Nephron (organoid): ENCODE data around the gene JARID2.

Experiments used
- H3K27ac Mint-ChIP-seq, 3 experiments: 2 replicates each; pipeline ENCODE4 v1.8.0; 2020; ENCODE audit warnings: mixed read lengths in 3 of 3, mild to moderate bottlenecking in 2 of 3, moderate library complexity in 1 of 3
- H3K27me3 Mint-ChIP-seq: 2 replicates; pipeline ENCODE4 v1.8.0; 2021; ENCODE audit warnings: low read depth, mild to moderate bottlenecking, moderate library complexity, mixed read lengths
- H3K36me3 Mint-ChIP-seq: 2 replicates; pipeline ENCODE4 v1.8.0; 2020; ENCODE audit warnings: low read depth, mixed read lengths
- H3K4me1 Mint-ChIP-seq: 2 replicates; pipeline ENCODE4 v1.8.0; 2020; ENCODE audit warnings: mixed read lengths
- H3K4me3 Mint-ChIP-seq, 3 experiments: 2 replicates each; pipeline ENCODE4 v1.8.0; 2020; ENCODE audit warnings: mild to moderate bottlenecking in 3 of 3, mixed read lengths in 3 of 3, moderate library complexity in 2 of 3
- H3K9me3 Mint-ChIP-seq: 2 replicates; pipeline ENCODE4 v1.8.0; 2020; ENCODE audit warnings: mixed read lengths
- TF ChIP-seq, protein P1 (sequence below), 3 experiments: fragments of 200-600 bp; sonication (generic); IDR thresholded peaks; one replicate each; pipeline ENCODE4 v1.5.0; 2021; ENCODE audit warnings: antibody characterized with exemption in 3 of 3; ENCODE audit not compliant: unreplicated experiment in 3 of 3

JARID2 gene

GRCh38 chr6:15245361-15246216 is at the start of gene JARID2:
JARID2 (plus strand) TSS chr6:15246069; CDS start chr6:15246540, 471 bp downstream.
- H3K4me1 Mint-ChIP-seq: peaks cover 19% of the 10 kb centered on the region
- H3K9me3 Mint-ChIP-seq: no peaks in the 10 kb centered on the region
- peak within 1 kb of the TSS; percentile 80 to 98 (median 94) for H3K27ac Mint-ChIP-seq
- H3K27me3 Mint-ChIP-seq: no peaks in the 10 kb centered on the region
- peak within 1 kb of the TSS; percentile 99 to 100 (median 100) for H3K4me3 Mint-ChIP-seq
- no peaks in the 10 kb centered on the region for H3K36me3 Mint-ChIP-seq
- TF ChIP-seq, protein P1, sequence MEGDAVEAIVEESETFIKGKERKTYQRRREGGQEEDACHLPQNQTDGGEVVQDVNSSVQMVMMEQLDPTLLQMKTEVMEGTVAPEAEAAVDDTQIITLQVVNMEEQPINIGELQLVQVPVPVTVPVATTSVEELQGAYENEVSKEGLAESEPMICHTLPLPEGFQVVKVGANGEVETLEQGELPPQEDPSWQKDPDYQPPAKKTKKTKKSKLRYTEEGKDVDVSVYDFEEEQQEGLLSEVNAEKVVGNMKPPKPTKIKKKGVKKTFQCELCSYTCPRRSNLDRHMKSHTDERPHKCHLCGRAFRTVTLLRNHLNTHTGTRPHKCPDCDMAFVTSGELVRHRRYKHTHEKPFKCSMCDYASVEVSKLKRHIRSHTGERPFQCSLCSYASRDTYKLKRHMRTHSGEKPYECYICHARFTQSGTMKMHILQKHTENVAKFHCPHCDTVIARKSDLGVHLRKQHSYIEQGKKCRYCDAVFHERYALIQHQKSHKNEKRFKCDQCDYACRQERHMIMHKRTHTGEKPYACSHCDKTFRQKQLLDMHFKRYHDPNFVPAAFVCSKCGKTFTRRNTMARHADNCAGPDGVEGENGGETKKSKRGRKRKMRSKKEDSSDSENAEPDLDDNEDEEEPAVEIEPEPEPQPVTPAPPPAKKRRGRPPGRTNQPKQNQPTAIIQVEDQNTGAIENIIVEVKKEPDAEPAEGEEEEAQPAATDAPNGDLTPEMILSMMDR (IDR thresholded peaks at IDR 0.05; ENCODE audit: unreplicated experiment in 3 of 3): no peak

- H3K36me3 Mint-ChIP-seq: no peaks in the 10 kb centered on the region
- H3K4me3 Mint-ChIP-seq: no peak overlapping the region
- peaks cover 4% of the 10 kb centered on the region for H3K27me3 Mint-ChIP-seq
- no peaks in the 10 kb centered on the region for H3K9me3 Mint-ChIP-seq
- H3K27ac Mint-ChIP-seq: no peak overlapping the region
- TF ChIP-seq, protein P1 (IDR thresholded peaks at IDR 0.05; ENCODE audit: unreplicated experiment in 3 of 3): no peak
- H3K4me1 Mint-ChIP-seq: peaks cover 6% of the 10 kb centered on the region
These were observed 45.8 kb upstream of the JARID2 start for GRCh38 chr6:15200087-15200486.

DNA sequence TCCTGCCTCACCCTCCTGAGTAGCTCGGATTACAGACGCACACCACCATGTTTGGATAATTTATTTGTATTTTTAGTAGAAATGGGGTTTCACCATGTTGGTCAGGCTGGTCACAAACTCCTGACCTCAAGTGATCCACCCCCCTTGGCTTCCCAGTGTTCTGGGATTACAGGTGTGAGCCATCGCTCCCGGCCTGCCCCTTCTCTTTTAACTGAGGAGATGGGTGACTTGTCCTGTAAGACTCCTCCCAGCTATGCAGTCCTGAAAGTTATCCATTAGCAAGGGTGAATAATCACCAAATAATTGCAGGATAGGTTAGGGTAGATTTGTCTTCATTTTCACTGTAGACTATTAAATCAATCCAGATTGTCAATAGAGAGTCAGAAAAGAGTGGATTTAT is 40.5 kb upstream of the JARID2 start:
- H3K4me1 Mint-ChIP-seq: peaks cover 5% of the 10 kb centered on the region
- H3K4me3 Mint-ChIP-seq: no peak overlapping the region
- TF ChIP-seq, protein P1 (IDR thresholded peaks at IDR 0.05; ENCODE audit: unreplicated experiment in 3 of 3): no peak
- no peaks in the 10 kb centered on the region for H3K36me3 Mint-ChIP-seq
- peaks cover 9% of the 10 kb centered on the region for H3K27me3 Mint-ChIP-seq
- no peak overlapping the region for H3K27ac Mint-ChIP-seq
- H3K9me3 Mint-ChIP-seq: peaks cover 5% of the 10 kb centered on the region

DNA sequence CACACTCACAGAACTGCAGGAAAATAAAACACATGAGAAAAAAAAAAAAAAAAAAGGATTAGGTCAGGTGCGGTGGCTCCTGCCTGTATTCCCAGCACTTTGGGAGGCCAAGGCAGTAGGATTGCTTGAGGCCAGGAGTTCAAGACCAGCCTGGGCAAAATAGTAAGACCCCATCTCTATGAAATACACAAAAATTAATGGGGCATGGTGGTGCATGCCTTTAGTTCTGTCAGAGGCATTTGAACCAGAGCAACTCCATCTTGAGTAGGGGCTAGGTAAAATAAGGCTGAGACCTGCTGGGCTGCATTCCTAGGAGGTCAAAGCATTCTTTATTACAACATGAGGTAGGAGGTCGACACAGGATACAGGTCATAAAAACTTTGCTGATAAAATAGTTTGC is 39.0 kb upstream of the JARID2 start:
- Mint-ChIP-seq H3K27ac (peak overlapping the region in 1 of 3 experiments; percentile 16), H3K9me3 (peaks cover 8% of the 10 kb centered on the region), H3K4me1 (peaks cover 5% of the 10 kb centered on the region), H3K36me3 (no peaks in the 10 kb centered on the region), H3K4me3 (no peak overlapping the region), H3K27me3 (peaks cover 9% of the 10 kb centered on the region)
- TF ChIP-seq, protein P1 (IDR thresholded peaks at IDR 0.05; ENCODE audit: unreplicated experiment in 3 of 3): no peak

DNA sequence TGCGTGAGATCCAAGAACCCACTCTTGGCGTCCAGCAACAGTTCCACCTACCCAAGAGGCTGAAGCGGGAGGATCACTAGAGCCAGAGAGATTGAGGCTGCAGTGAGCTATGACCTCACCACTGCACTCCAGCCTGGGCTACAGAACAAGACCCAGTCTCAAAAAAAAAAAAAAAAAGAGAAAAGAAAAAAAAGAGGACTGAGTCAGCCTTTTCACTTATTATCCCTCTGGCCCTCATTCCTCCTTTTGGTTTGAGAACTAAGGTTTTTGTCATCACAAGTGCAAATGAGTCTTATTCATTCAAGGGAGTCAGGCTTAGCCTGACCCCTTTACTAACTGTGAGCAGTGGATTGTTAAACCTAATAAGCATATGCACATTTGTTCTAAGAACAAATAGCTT is 37.9 kb upstream of the JARID2 start:
- Mint-ChIP-seq H3K4me3 (no peak overlapping the region), H3K9me3 (peaks cover 11% of the 10 kb centered on the region), H3K27ac (no peak overlapping the region), H3K4me1 (peaks cover 5% of the 10 kb centered on the region), H3K27me3 (peaks cover 9% of the 10 kb centered on the region), H3K36me3 (no peaks in the 10 kb centered on the region)
- TF ChIP-seq, protein P1 (IDR thresholded peaks at IDR 0.05; ENCODE audit: unreplicated experiment in 3 of 3): no peak
